A673 (cell line): ENCODE results near the gene TAS1R2.
"Not testable (repeated sequence)": the region's sequence is repeated elsewhere in the genome, so short reads cannot be mapped to it uniquely, and the experiment has no call there.

Experiments
- CTCF ChIP-seq: fragments of 300-800, 200-600 bp; sonication (generic); conservative IDR thresholded peaks from 2 replicates; pipeline ENCODE4 v1.5.1; 2017; ENCODE audit warnings: low read depth, mild to moderate bottlenecking, antibody characterized with exemption, low read length, moderate library complexity, mixed read lengths
- EZH2 ChIP-seq: fragments of 200-600 bp; sonication (generic); IDR thresholded peaks from 2 replicates; pipeline ENCODE4 v1.6.1; 2017; ENCODE audit warnings: borderline replicate concordance, low read depth, mild to moderate bottlenecking, mixed read lengths, antibody characterized with exemption, low read length; ENCODE audit not compliant: poor library complexity, severe bottlenecking

- not testable (repeated sequence) for TF ChIP-seq CTCF, EZH2
Observed at GRCh38 chr1:18870595-18870865, 11.1 kb upstream of the TAS1R2 start.
